GM19099 (cell line): Measurements from ENCODE around the gene MYL12A.

Source experiments
- POLR2A ChIP-seq: IDR thresholded peaks from 3 replicates; pipeline ENCODE4 v1.6.1; 2011; ENCODE audit warnings: low read depth; ENCODE audit not compliant: insufficient read length; ENCODE audit errors: extremely low read depth

Gene MYL12A

DNA sequence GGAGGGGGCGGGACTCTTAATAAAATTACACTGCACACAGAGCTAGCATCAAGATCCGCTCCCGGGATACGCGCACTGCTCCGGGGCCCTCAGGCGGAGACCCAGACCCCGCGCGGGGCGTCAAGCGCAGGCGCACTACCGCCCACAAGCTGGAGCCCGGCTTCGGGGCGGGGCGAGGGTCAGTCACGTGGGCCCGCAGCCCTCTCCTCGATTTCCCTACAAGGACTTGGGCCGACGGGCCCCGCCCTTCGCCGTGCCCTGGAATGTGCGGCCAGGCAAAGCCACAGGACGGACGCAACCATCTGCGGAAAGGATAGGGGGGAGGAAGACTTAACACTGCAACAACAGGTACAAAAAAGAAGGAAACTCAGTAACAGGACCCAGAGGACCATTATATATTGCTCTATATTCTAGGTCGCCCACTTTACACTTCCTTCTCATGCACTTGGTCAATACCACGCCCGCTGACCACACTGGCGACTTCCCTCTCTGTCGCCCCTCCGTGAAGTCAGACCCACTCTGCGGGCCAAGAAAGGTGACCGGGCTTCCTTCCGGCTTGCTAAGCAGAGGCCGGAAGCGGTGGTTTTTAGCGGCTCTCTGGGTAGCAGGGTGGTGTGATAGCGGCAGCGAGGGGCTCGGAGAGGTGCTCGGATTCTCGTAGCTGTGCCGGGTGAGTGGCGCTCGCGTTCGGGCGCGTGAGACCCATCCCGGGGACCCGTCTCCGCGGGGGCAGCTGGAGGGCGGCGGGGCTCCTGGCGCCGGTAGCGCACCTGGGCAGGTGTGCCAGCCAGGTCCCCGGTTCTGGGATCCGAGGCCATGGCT lies at the start of gene MYL12A:
MYL12A (plus strand) TSS at position 562 of the 822 bp plus-strand sequence. CDS start 5,447 bp downstream, outside the sequence.
- peak; percentile 98 for TF ChIP-seq POLR2A

DNA sequence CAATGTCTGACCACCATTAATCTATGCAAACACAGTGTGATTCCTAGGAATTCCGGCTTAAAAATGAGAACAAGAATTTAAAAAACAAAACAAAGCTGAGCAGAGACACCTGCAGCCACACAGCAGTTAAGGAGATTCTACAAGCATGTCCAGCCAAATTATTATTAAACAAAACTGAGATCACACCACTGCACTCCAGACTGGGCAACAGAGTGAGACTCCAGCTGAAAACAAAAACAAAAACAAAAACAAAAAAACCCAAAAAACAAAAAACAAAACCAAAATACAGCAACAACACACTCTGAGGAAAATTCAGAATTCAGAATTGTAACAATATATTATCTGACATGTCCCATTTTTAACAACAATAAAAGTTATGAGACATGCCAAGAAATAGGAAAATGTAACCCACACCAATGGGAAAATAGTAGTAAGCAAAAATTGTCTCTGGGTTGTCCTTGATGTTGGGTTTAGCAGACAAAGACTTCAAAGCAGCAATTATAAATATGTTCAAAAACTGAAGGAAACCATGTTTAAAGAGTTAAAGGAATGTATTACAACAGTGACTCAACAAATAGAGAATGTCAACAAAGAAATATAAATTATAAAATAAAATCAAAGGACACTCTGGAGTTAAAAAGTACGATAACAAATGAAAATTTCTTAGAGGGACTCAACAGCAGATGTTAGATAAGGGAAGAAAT lies 47.5 kb upstream of the MYL12A start:
- TF ChIP-seq POLR2A: no peak

DNA sequence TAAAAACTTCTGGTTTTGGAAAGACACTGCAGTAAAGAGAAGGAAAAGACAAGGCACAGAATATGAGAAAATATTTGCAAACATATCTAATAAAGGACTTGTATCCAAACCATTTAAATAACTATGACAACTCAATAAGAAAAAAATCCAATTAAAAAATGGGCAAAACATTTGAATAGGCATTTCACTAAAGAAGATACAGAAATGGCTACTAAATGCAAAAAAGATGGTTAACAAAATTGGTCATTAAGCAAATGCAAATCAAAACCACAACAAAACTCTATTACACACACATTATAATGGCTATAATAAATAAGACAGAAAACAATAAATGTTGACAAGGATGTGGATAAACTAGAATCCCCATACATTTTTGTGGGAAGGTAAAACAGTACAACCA lies 42.4 kb upstream of the MYL12A start:
- TF ChIP-seq POLR2A: no peak

DNA sequence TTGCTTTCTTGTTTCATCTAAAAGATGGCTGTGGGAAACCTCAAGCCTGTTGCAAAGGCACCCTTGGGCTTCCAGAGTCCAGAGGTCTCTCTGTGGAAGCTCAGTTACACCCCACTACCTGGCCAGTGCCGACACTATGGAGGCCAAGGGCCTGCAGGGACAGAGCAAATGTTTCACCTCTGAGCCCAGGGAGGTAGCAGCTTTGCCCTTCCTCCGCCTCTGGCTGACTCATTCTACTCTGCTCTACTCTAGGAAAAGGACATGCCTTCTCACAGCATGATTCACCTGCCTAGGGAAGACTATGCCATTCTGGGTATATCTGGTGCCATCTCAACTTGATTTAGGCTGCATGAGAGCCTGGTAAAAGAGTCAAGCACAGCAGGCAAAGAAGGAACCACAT lies 40.0 kb upstream of the MYL12A start:
- no peak for TF ChIP-seq POLR2A

DNA sequence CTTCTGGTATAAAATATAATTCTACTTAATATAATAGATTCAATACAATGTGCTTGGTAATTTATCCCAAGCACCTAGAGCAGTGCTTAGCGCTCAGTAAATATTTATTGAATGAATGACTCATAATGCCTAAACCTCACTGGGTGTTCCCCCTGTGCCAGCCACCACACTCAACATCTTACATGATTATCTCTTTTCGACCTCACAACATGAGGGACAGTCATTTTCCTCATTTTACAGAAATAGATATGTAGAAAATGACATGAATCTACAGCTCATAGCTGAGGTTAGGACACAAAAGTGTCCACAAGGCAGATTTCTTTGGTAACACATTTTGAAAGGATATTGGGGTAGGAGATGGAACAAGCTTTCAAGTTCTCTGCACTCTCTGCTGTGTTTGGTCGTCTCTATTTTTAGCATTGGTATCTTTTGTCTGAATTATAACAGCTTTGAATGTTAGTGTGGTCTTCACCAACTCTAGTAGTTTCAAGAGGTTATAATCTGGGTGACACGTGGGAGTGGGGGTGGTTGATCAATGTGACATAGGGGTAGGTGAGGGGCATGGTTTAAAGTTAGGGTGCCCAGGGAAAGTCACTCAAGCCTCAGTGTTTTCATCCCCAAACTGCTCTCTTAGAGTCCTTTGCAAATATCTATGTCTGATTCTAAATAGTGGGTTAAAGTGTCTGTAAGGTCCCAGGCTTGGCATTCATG lies 37.6 kb upstream of the MYL12A start:
- no peak for TF ChIP-seq POLR2A

DNA sequence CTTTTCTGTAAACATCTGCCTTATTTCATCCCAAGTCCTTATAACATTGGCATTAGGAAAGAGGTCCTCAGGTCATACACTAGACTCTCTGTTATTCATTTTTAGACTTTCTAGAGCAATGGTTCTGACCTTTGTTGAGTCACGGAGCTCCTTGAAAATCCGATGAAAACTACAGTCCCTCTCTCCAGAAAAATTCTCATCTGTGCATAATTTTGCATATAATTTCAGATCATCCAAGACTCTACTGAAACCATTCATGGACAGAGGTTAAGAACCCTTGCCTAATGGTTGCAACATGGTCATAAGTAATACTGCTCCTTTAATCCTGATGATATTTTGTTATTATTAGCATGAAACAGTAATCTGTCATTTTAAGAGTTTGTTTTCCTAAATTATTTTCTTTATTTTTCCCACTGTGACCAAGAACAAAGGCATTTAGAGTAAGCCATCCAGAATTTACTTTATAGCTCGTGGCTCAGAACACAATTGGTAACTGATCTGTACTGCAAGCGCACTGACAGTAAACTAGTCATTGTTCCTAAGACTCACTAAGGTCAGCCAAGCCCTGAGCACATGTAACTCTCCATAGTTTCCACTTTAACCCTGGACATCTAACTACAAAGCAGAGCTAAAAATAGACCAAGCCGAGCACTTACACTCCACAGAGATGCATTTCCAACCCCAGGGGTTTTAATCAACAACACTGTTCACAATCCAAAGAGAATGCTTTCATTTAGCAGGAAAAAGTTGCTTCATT lies 36.2 kb upstream of the MYL12A start:
- TF ChIP-seq POLR2A: no peak

DNA sequence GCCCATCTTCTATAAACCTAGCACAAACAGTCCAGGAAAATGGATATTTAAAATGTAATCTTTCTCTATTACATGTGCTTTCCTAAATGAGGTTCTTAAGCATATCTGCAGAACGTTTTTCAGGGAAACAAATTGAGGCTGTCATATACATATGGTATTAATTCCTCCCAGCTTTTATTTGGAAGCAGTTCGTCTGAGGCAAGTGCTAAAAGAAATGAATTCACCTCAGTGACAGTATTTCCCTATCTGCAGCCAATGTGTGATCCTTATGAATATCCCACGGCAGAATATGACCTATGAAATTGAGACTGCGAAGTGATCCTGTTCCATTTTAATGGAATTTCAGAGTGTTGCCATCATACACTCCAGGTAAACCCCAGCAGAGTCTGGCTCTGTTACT lies 34.9 kb upstream of the MYL12A start:
- TF ChIP-seq POLR2A: no peak

DNA sequence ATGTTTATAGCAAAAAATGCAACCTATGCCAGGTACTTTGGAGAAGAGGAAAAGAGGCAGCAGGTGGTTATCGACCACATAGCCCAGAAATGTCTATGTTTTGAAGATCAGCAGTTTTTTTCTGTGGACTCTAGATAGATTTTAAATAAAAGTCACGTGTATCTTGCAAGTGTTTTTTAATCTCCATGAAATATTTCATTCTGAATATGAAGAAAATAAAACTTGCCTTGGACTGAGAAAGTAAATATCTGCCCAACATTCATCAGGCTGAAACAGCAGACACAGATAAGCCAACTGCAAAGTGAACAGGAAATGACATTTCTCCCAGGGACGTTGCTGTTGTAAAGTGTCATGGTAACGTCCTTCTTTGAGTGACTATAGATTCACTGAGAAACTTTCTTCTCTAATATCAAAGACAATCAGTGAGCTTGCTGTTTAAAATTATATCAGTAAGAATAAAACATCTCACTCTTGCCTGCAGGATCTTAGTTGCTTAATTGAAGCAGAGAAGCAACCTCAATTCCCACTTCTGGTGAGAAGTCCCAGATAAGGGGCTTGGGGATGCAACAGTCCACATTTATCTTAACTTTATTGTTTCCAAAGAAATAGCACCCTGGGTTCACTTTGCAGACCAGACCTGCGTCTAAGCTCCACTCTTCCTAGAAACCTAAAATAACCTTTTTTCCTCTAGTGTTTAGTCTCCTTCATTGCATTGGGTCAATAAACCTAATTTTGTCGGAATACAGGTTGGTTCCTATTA lies 34.1 kb upstream of the MYL12A start:
- TF ChIP-seq POLR2A: no peak

DNA sequence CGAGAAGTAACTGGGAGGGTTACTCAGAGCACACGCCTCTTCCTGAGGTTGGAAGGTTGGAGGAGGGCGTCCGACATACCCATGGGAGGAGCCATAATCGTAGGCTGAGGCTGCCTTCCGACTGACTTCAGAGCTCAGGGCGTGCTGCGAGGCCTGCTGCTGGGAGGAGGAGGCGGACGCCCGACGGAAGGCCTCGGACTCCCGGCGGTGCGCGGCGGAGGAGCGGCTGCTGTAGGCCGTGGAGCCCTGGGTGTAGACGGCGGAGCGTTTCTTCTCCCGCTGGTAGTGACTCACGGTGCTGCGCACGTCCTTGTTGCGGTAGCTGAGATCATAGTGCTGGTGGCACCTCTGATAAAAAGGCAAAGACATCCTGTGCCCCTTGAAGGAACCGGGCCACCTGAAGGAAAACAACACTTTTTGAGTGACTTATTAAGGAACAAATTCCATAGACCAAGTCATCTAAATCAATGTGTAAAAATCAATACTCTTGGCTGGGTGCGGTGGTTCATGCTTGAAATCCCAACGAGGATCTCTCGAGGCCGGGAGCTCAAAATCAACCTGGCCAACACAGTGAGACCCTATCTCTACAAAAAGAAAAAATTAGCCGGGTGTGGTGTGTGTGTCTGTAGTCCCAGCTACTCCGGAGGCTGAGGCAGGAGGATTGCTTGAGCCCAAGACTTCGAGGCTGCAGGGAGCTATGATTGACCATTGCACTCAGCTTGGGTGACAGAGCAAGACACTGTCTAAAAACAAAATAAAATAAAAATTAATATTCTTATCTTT lies 32.6 kb upstream of the MYL12A start:
- no peak for TF ChIP-seq POLR2A

DNA sequence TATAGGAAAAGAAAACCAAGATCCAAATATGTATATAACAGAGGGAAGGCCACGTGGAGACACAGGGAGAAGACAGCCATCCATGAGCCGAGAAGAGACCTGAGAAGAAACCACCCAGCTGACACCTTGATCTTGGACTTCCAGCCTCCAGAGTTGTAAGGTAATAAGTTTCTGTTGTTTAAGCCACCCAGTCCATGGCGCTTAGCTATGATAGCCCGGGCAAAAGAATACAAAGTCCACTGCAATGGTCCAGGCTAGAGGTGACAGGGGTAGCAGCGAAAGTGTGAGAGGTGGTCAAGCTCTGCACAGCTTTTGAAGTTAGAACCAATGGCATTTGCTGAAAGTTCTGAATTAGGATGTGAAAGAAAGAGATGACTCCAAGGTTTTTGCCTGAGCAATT lies 30.6 kb upstream of the MYL12A start:
- no peak for TF ChIP-seq POLR2A

DNA sequence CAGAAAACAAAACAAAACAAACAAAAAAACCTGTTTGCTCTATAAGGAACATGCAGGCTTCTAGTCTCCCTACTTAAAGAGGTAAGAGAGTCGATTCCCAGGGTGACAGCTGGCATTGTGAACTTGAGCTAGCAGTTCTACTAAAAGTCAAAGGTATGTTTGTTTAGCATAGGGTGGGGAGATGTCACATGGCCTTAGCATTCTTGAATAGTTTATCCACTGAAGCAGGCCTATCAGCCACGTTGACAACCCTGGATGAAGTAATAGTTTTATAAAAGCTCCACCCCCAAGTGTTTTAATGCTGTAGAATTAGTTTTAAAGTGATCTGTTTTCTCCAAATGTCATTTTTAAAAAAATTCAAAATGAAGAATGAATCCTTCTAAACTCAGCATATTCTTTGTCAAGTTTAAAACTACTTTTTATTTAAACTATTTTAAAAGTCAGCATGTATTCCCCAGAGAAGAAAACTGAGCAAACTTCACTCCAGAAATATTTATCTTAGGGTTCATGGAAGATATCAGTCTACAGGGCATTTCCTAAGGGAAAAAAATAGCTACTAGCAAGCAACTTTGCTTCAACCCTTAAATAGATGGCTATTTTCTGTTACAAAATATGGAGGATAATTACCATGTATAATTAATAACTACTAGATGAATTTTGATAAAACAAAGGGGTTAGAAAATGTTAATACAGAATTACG lies 29.5 kb upstream of the MYL12A start:
- TF ChIP-seq POLR2A: no peak

DNA sequence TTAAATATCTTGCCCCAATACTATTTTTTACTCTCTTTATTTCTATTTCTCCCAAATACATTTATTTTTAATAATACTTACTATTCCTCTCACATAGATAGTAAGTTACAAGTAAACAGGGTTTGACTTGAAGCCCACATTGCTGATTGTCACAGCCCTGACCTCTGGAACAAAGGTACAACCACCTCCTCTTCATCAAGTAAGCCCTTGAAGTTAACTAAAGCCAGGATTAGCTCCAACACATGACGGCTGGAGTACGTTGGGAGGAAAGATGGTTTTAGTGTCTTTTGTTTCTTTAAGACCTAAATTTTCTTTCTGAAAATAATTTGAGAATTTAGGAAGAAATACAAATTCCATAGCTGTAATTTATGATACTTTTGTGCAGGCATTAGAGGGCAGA lies 28.8 kb upstream of the MYL12A start:
- TF ChIP-seq POLR2A: no peak

DNA sequence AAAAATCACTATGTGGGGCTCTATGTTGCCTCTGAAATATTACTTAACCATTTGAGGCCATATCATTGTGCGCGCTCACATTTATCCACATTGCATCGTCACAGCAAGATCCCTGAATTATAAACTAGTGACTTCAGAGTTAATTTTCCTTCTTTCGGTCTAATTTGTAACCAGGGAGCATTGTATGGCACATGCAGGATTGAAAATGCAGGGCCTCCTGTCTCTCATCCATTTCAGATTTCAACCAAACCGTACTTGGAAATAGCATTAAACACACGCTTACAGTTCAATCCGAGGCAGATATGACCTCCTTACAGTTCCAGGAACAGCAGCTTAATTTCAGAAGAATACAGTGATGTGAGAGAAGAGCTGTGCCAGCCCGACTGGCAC lies 28.4 kb upstream of the MYL12A start:
- no peak for TF ChIP-seq POLR2A
